HG02970 (cell line): ENCODE data around the gene ZFP57.

Source experiments
- ATAC-seq: cut with Tn5 transposase; IDR thresholded peaks from one replicate; pipeline ENCODE4 v1.9.1; 2021; ENCODE audit warnings: mild to moderate bottlenecking, moderate library complexity, moderate number of reproducible peaks; ENCODE audit not compliant: unreplicated experiment, low FRiP score

ZFP57 gene

GRCh38 chr6:29627755-29628418, 53.1 kb downstream of the ZFP57 start:
- ATAC-seq, result no peak

- ATAC-seq, result no peak
These were observed 53.8 kb downstream of the ZFP57 start for GRCh38 chr6:29626948-29627754.

GRCh38 chr6:29625337-29625930, 55.5 kb downstream of the ZFP57 start:
- no peak for ATAC-seq

GRCh38 chr6:29624520-29624961, 56.4 kb downstream of the ZFP57 start:
- no peak for ATAC-seq
